ENCODE data around the gene MMP12.

- no peak for TF ChIP-seq CTCF (IDR thresholded peaks at IDR 0.05)
- TF ChIP-seq POLR2A (IDR thresholded peaks at IDR 0.05): no peak
These were observed 7.7 kb upstream of the MMP12 start for GRCh38 chr11:102882389-102883024.
